ENCODE measurements around the gene TATDN2.

Gene TATDN2

GRCh38 chr3:10321630-10322351, 73.5 kb downstream of the TATDN2 start:
- no peak for DNase-seq

- DNase-seq: peak; percentile 3
These were observed 74.1 kb downstream of the TATDN2 start for GRCh38 chr3:10322352-10322710.

- no peak for DNase-seq
These were observed 79.3 kb downstream of the TATDN2 start for GRCh38 chr3:10327592-10327991.

DNA sequence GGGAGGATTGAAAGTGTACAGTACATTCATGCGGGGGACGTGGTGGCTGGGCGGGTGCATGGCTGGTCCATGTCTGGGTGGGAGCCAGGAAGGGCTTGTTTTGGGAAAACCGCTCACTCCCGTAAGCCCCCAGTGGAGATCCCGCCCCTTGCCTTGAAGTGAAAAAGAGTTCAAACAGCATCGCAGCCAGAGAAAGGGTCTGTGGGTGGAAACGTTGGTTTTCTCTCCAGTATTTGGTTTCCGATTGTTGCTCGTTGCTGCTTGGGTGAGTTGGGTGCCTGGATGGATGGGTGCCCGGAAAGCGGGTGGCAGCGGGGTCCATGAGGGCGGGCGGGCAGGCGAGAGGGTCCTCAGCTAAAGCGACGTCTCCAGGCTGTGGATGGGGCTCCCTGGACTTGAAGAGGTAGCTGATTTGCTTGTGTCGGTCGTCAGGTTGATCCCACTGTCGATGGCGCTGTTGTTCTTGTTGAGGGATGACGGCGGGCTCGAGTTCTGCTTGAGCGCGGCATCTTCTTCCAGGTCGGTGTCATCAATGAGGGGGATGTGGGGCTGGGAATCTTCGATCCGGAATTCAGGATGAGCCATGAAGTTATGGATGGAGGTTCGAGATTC, 80.3 kb downstream of the TATDN2 start:
- no peak for DNase-seq

DNA sequence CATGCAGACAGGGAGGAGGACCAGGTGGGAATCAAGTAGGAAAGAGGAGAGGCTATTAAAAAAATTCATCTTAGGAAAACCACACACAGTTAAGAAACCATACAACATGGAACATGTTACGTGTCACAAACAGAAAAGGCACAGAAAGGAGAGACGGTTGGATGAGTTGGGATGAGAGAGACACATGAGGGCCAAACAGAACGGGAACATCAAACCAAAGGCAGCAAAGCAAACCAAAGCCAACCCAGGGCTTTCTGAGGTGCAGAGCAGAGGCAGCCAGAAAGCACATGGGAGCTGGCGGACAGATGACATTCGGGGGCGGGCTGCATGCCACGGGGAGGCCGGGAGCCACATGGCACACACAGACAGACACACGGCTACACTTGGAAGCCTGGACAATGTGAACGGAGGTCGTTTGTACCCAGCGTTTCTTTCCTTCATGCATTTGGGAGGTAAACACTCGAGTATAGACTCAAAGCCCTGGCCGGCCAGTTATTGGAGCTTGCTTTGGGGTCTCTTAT, 81.3 kb downstream of the TATDN2 start:
- no peak for DNase-seq

DNA sequence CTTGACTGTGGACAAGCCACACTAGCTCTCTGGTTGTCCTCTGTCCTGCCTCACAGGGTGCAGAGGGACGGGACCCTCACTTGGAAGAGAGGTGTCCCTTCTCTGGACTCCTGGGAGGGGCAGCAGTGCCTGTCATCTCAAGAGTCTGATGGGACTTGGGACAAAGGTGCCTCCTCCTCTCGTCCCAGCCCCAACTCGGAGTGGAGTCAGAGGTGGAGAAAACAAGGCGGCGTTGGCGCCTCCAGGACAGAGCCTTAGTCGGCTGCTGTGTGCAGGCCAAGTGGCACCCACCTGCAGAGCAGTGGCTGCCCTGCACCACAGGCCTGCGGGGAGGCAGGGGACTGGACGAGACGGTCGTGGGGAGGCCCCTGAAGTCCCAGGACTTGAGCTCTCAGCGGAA, 82.1 kb downstream of the TATDN2 start:
- DNase-seq: no peak

Data from NCI-H345 (cell line).